Measurements from ENCODE around the gene MKKS.

Gene MKKS

GRCh38 chr20:10453241-10453640, 19.2 kb upstream of the MKKS start:
- no peak for DNase-seq (ENCODE audit: extremely low spot score, insufficient read length, low read depth)
- peak; percentile 94 for FAIRE-seq

- DNase-seq (ENCODE audit: extremely low spot score, insufficient read length, low read depth), result no peak
- FAIRE-seq, result no peak
These were observed 15.2 kb upstream of the MKKS start for GRCh38 chr20:10449270-10449669.

- no peak for DNase-seq (ENCODE audit: extremely low spot score, insufficient read length, low read depth)
These were observed 14.5 kb upstream of the MKKS start for GRCh38 chr20:10448270-10449156.

GRCh38 chr20:10447028-10447427, 13.0 kb upstream of the MKKS start:
- FAIRE-seq (peak; percentile 96), DNase-seq (ENCODE audit: extremely low spot score, insufficient read length, low read depth) (no peak)

More at GRCh38 chr20:10448270-10449156, 14.5 kb upstream of the MKKS start:
- FAIRE-seq, result no peak

- no peak for FAIRE-seq
- DNase-seq (ENCODE audit: extremely low spot score, insufficient read length, low read depth), result no peak
These were observed 11.7 kb upstream of the MKKS start for GRCh38 chr20:10445758-10446157.

GRCh38 chr20:10443936-10444335, 9.9 kb upstream of the MKKS start:
- FAIRE-seq, result no peak
- no peak for DNase-seq (ENCODE audit: extremely low spot score, insufficient read length, low read depth)

- DNase-seq (ENCODE audit: extremely low spot score, insufficient read length, low read depth) (no peak), FAIRE-seq (no peak)
These were observed 4.2 kb upstream of the MKKS start for GRCh38 chr20:10438217-10438616.

GRCh38 chr20:10436053-10436699, 2.2 kb upstream of the MKKS start:
- FAIRE-seq (no peak), DNase-seq (ENCODE audit: extremely low spot score, insufficient read length, low read depth) (no peak)

GRCh38 chr20:10434832-10435812, 1.1 kb upstream of the MKKS start, which contains the start of gene SLX4IP:
Gene SLX4IP, plus strand, starts transcription at chr20:10435305. Its CDS starts 22,900 bp downstream, at chr20:10458205.
- peak; percentile 96 for FAIRE-seq
- DNase-seq (ENCODE audit: extremely low spot score, insufficient read length, low read depth), result no peak

- FAIRE-seq, result no peak
These were observed 427 bp upstream of the MKKS start for GRCh38 chr20:10434467-10434831.

GRCh38 chr20:10433014-10433622, 904 bp downstream of the MKKS start:
- no peak for DNase-seq (ENCODE audit: extremely low spot score, insufficient read length, low read depth)

More at GRCh38 chr20:10434467-10434831, 427 bp upstream of the MKKS start:
- DNase-seq (ENCODE audit: extremely low spot score, insufficient read length, low read depth), result no peak

GRCh38 chr20:10432079-10432478, 1.9 kb downstream of the MKKS start:
- no peak for FAIRE-seq

More at GRCh38 chr20:10433014-10433622, 904 bp downstream of the MKKS start:
- no peak for FAIRE-seq

GRCh38 chr20:10430704-10431103, 3.3 kb downstream of the MKKS start:
- no peak for FAIRE-seq
- DNase-seq (ENCODE audit: extremely low spot score, insufficient read length, low read depth), result no peak

More at GRCh38 chr20:10432079-10432478, 1.9 kb downstream of the MKKS start:
- DNase-seq (ENCODE audit: extremely low spot score, insufficient read length, low read depth), result no peak

- FAIRE-seq (no peak), DNase-seq (ENCODE audit: extremely low spot score, insufficient read length, low read depth) (no peak)
These were observed 4.0 kb downstream of the MKKS start for GRCh38 chr20:10430000-10430466.

- FAIRE-seq (no peak), DNase-seq (ENCODE audit: extremely low spot score, insufficient read length, low read depth) (no peak)
These were observed 4.5 kb downstream of the MKKS start for GRCh38 chr20:10429443-10429981.

GRCh38 chr20:10428008-10428407, 6.0 kb downstream of the MKKS start:
- DNase-seq (ENCODE audit: extremely low spot score, insufficient read length, low read depth) (no peak), FAIRE-seq (peak; percentile 79)

- DNase-seq (ENCODE audit: extremely low spot score, insufficient read length, low read depth) (no peak), FAIRE-seq (peak; percentile 72)
These were observed 6.8 kb downstream of the MKKS start for GRCh38 chr20:10427060-10427692.

GRCh38 chr20:10423735-10424134, 10.3 kb downstream of the MKKS start:
- FAIRE-seq, result peak; percentile 71
- DNase-seq (ENCODE audit: extremely low spot score, insufficient read length, low read depth), result no peak

Data from GM18507 (cell line).